Measurements from ENCODE around the gene CASP10. TPM values are rescaled to one million over a fixed set of nuclear protein-coding genes. Genes with fewer than 3 reads are reported as not detected.

Gene CASP10
- total and polyA plus RNA-seq, 2 experiments from 2014 or later, result 1.6 to 11.0 TPM

- no peaks in the 10 kb centered on the region for H3K9me2 ChIP-seq (replicated peaks; ENCODE audit: insufficient read depth)
- H3K4me1 ChIP-seq (ENCODE audit: insufficient read depth), result peaks cover 16% of the 10 kb centered on the region
- WGBS (ENCODE audit: low lambda C conversion rate, missing lambda C conversion rate), result 72% methylated on average over 2 of the region's 2 CpGs
- H2AFZ ChIP-seq, result no peak overlapping the region
- no peak overlapping the region for H3K4me2 ChIP-seq
- H3K27me3 ChIP-seq, result no peaks in the 10 kb centered on the region
- TF ChIP-seq EZH2phosphoT487 (IDR thresholded peaks at IDR 0.05; ENCODE audit: low read depth, severe bottlenecking, unreplicated experiment) (no peak), CTCF (IDR thresholded peaks at IDR 0.05; ENCODE audit: poor library complexity) (no peak), EZH2 (IDR thresholded peaks at IDR 0.05; ENCODE audit: borderline replicate concordance) (no peak)
- H4K20me1 ChIP-seq (ENCODE audit: insufficient read depth, poor library complexity, severe bottlenecking), result no peaks in the 10 kb centered on the region
- no peaks in the 10 kb centered on the region for H3K9me3 ChIP-seq (ENCODE audit: low read depth)
- DNase-seq (ENCODE audit: low spot score), result no peak
- no peaks in the 10 kb centered on the region for H3K36me3 ChIP-seq (replicated peaks; ENCODE audit: insufficient read depth, low read depth)
- no peak overlapping the region for H3K27ac ChIP-seq
- H3K4me3 ChIP-seq, result no peak overlapping the region
- H3K79me2 ChIP-seq, result peaks cover 61% of the 10 kb centered on the region
These were observed 79.0 kb downstream of the CASP10 start for GRCh38 chr2:201261906-201262305.

- H4K20me1 ChIP-seq (ENCODE audit: insufficient read depth, poor library complexity, severe bottlenecking), result no peaks in the 10 kb centered on the region
- no peaks in the 10 kb centered on the region for H3K27me3 ChIP-seq
- H3K36me3 ChIP-seq (replicated peaks; ENCODE audit: insufficient read depth, low read depth), result no peaks in the 10 kb centered on the region
- DNase-seq (ENCODE audit: low spot score), result no peak
- peaks cover 61% of the 10 kb centered on the region for H3K79me2 ChIP-seq
- 65% methylated on average over 6 of the region's 6 CpGs for WGBS (ENCODE audit: low lambda C conversion rate, missing lambda C conversion rate)
- H3K4me2 ChIP-seq, result peak overlapping the region; percentile 15
- H3K9me2 ChIP-seq (replicated peaks; ENCODE audit: insufficient read depth), result no peaks in the 10 kb centered on the region
- H3K4me3 ChIP-seq, result no peak overlapping the region
- H2AFZ ChIP-seq, result no peak overlapping the region
- no peak overlapping the region for H3K27ac ChIP-seq
- no peaks in the 10 kb centered on the region for H3K9me3 ChIP-seq (ENCODE audit: low read depth)
- TF ChIP-seq EZH2phosphoT487 (IDR thresholded peaks at IDR 0.05; ENCODE audit: low read depth, severe bottlenecking, unreplicated experiment) (no peak), CTCF (IDR thresholded peaks at IDR 0.05; ENCODE audit: poor library complexity) (no peak), EZH2 (IDR thresholded peaks at IDR 0.05; ENCODE audit: borderline replicate concordance) (no peak)
- peaks cover 16% of the 10 kb centered on the region for H3K4me1 ChIP-seq (ENCODE audit: insufficient read depth)
These were observed 79.8 kb downstream of the CASP10 start for GRCh38 chr2:201262718-201263117.

- H3K9me3 ChIP-seq (ENCODE audit: low read depth), result no peaks in the 10 kb centered on the region
- WGBS (ENCODE audit: low lambda C conversion rate, missing lambda C conversion rate), result 80% methylated on average over 2 of the region's 2 CpGs
- peaks cover 16% of the 10 kb centered on the region for H3K4me1 ChIP-seq (ENCODE audit: insufficient read depth)
- H3K27ac ChIP-seq, result no peak overlapping the region
- H4K20me1 ChIP-seq (ENCODE audit: insufficient read depth, poor library complexity, severe bottlenecking), result no peaks in the 10 kb centered on the region
- H2AFZ ChIP-seq, result no peak overlapping the region
- no peak for TF ChIP-seq EZH2 (IDR thresholded peaks at IDR 0.05; ENCODE audit: borderline replicate concordance)
- no peak for TF ChIP-seq EZH2phosphoT487 (IDR thresholded peaks at IDR 0.05; ENCODE audit: low read depth, severe bottlenecking, unreplicated experiment)
- no peaks in the 10 kb centered on the region for H3K9me2 ChIP-seq (replicated peaks; ENCODE audit: insufficient read depth)
- no peak overlapping the region for H3K4me2 ChIP-seq
- H3K36me3 ChIP-seq (replicated peaks; ENCODE audit: insufficient read depth, low read depth), result no peaks in the 10 kb centered on the region
- H3K79me2 ChIP-seq, result peaks cover 61% of the 10 kb centered on the region
- no peak overlapping the region for H3K4me3 ChIP-seq
- DNase-seq (ENCODE audit: low spot score), result no peak
- H3K27me3 ChIP-seq, result no peaks in the 10 kb centered on the region
These were observed 80.8 kb downstream of the CASP10 start for GRCh38 chr2:201263779-201264178.

GRCh38 chr2:201264472-201265173 lies 81.7 kb downstream of the CASP10 start:
- Histone ChIP-seq H2AFZ (no peak overlapping the region), H3K27me3 (no peaks in the 10 kb centered on the region), H3K27ac (no peak overlapping the region), H3K4me1 (ENCODE audit: insufficient read depth) (peaks cover 10% of the 10 kb centered on the region), H3K4me2 (no peak overlapping the region), H3K79me2 (peaks cover 55% of the 10 kb centered on the region), H3K36me3 (replicated peaks; ENCODE audit: insufficient read depth, low read depth) (no peaks in the 10 kb centered on the region), H4K20me1 (ENCODE audit: insufficient read depth, poor library complexity, severe bottlenecking) (no peaks in the 10 kb centered on the region), H3K4me3 (no peak overlapping the region), H3K9me3 (ENCODE audit: low read depth) (no peaks in the 10 kb centered on the region), H3K9me2 (replicated peaks; ENCODE audit: insufficient read depth) (no peaks in the 10 kb centered on the region)
- DNase-seq (ENCODE audit: low spot score), result no peak
- TF ChIP-seq CTCF (IDR thresholded peaks at IDR 0.05; ENCODE audit: poor library complexity) (no peak), EZH2phosphoT487 (IDR thresholded peaks at IDR 0.05; ENCODE audit: low read depth, severe bottlenecking, unreplicated experiment) (no peak), EZH2 (IDR thresholded peaks at IDR 0.05; ENCODE audit: borderline replicate concordance) (no peak)
- WGBS (ENCODE audit: low lambda C conversion rate, missing lambda C conversion rate), result 90% methylated on average over 7 of the region's 7 CpGs
